DOHH2 (cell line): Measurements from ENCODE around the gene RNF141.

Experiments
- CTCF ChIP-seq: fragments of 200-600 bp; sonication (generic); IDR thresholded peaks from one replicate; pipeline ENCODE4 v1.5.1; 2014; ENCODE audit warnings: antibody characterized with exemption, mild to moderate bottlenecking, low read depth, low read length; ENCODE audit not compliant: poor library complexity, severe bottlenecking
- EZH2phosphoT487 ChIP-seq: fragments of 200-600 bp; sonication (generic); IDR thresholded peaks from 2 replicates; pipeline ENCODE4 v1.6.1; 2017; ENCODE audit warnings: borderline replicate concordance, mild to moderate bottlenecking, antibody characterized with exemption, low read length, moderate library complexity, mixed read lengths

GRCh38 chr11:10540546-10540914 lies 457 bp downstream of the RNF141 start:
- TF ChIP-seq EZH2phosphoT487 (no peak), CTCF (no peak)
